ENCODE results near the gene PLXNC1.

The PLXNC1 gene

GRCh38 chr12:94206886-94207285, 58.5 kb downstream of the PLXNC1 start:
- no peak for DNase-seq

GRCh38 chr12:94207467-94207848, 59.1 kb downstream of the PLXNC1 start:
- DNase-seq: no peak

GRCh38 chr12:94207849-94208621, 59.7 kb downstream of the PLXNC1 start:
- DNase-seq: peak in 2 of 5 donors; percentile 22 to 86

GRCh38 chr12:94208622-94208966, 60.2 kb downstream of the PLXNC1 start:
- DNase-seq: peak in 1 of 5 donors; percentile 62

GRCh38 chr12:94209240-94209639, 60.9 kb downstream of the PLXNC1 start:
- DNase-seq: no peak

GRCh38 chr12:94211021-94211420, 62.6 kb downstream of the PLXNC1 start:
- no peak for DNase-seq

GRCh38 chr12:94218233-94218632, 69.9 kb downstream of the PLXNC1 start:
- no peak for DNase-seq

GRCh38 chr12:94219622-94220302, 71.4 kb downstream of the PLXNC1 start:
- no peak for DNase-seq

- DNase-seq: no peak
Measured at GRCh38 chr12:94220804-94221203, 72.4 kb downstream of the PLXNC1 start.

GRCh38 chr12:94222351-94223084, 74.1 kb downstream of the PLXNC1 start:
- DNase-seq: no peak

- DNase-seq: no peak
Measured at GRCh38 chr12:94223842-94224241, 75.5 kb downstream of the PLXNC1 start.

- DNase-seq: no peak
Measured at GRCh38 chr12:94225506-94225905, 77.1 kb downstream of the PLXNC1 start.

- DNase-seq: no peak
Measured at GRCh38 chr12:94225947-94226630, 77.7 kb downstream of the PLXNC1 start.

GRCh38 chr12:94227066-94227465, 78.7 kb downstream of the PLXNC1 start:
- DNase-seq: no peak

GRCh38 chr12:94228488-94228907, 80.1 kb downstream of the PLXNC1 start:
- DNase-seq: no peak

- DNase-seq: no peak
Measured at GRCh38 chr12:94229902-94230301, 81.5 kb downstream of the PLXNC1 start.

- no peak for DNase-seq
Measured at GRCh38 chr12:94230357-94230905, 82.1 kb downstream of the PLXNC1 start.

- no peak for DNase-seq
Measured at GRCh38 chr12:94231709-94232108, 83.3 kb downstream of the PLXNC1 start.

GRCh38 chr12:94235848-94236247, 87.5 kb downstream of the PLXNC1 start:
- DNase-seq: no peak

- DNase-seq: no peak
Measured at GRCh38 chr12:94239332-94239993, 91.1 kb downstream of the PLXNC1 start.

- no peak for DNase-seq
Measured at GRCh38 chr12:94240171-94240570, 91.8 kb downstream of the PLXNC1 start.

- no peak for DNase-seq
Measured at GRCh38 chr12:94242901-94243300, 94.5 kb downstream of the PLXNC1 start.

Data from T-helper 1 cell (primary cell).